HFFc6 (cell line): ENCODE results near the gene LRRC14B. TPM values are rescaled to one million over a fixed set of nuclear protein-coding genes. Genes with fewer than 3 reads are reported as not detected.
"Not testable (repeated sequence)": the region's sequence is repeated elsewhere in the genome, so short reads cannot be mapped to it uniquely, and the experiment has no call there.

Source experiments
- DNase-seq: peaks from one replicate; pipeline ENCODE4 v3.0.0-alpha.2; 2018
- H3K27ac Mint-ChIP-seq: 2 replicates; pipeline ENCODE4 v1.8.0; 2020; ENCODE audit warnings: mild to moderate bottlenecking, mixed read lengths
- H3K27me3 Mint-ChIP-seq: 2 replicates; pipeline ENCODE4 v1.8.0; 2021; ENCODE audit warnings: mild to moderate bottlenecking, moderate library complexity, mixed read lengths; ENCODE audit not compliant: insufficient read depth
- H3K36me3 Mint-ChIP-seq: 2 replicates; pipeline ENCODE4 v1.8.0; 2021; ENCODE audit warnings: low read depth, mixed read lengths
- H3K4me1 Mint-ChIP-seq: 2 replicates; pipeline ENCODE4 v1.8.0; 2020; ENCODE audit warnings: low read depth, mixed read lengths
- H3K4me3 Mint-ChIP-seq: 2 replicates; pipeline ENCODE4 v1.8.0; 2020; ENCODE audit warnings: mild to moderate bottlenecking, moderate library complexity, mixed read lengths
- H3K9me3 Mint-ChIP-seq: 2 replicates; pipeline ENCODE4 v1.8.0; 2020; ENCODE audit warnings: mild to moderate bottlenecking, mixed read lengths
- CTCF ChIP-seq: fragments of 200-600 bp; sonication (generic); IDR thresholded peaks from 2 replicates; pipeline ENCODE4 v1.5.0; 2021; ENCODE audit warnings: antibody characterized with exemption, mild to moderate bottlenecking
- total RNA-seq, 6 experiments: library from RNA; stranded (reverse); fragmentation: NEBNext Ultra II Directional; extraction: Animal tissue kit (Norgen Biotek cat#: 25700); gene quantifications; 2 replicates in 1 of 6; 3 replicates in 5 of 6; pipeline ENCODE4 v1.2.3, GENCODE V29; 2021

The LRRC14B gene
- total RNA-seq, 6 experiments from 2014 or later, result not detected

GRCh38 chr5:163841-164240 lies 27.5 kb upstream of the LRRC14B start:
- no peak for TF ChIP-seq CTCF
- Mint-ChIP-seq H3K4me3 (no peak overlapping the region), H3K27me3 (no peaks in the 10 kb centered on the region; the same call in 1 of the 2 replicates), H3K36me3 (no peaks in the 10 kb centered on the region; the same call in 1 of the 2 replicates), H3K9me3 (no peaks in the 10 kb centered on the region), H3K4me1 (peaks cover 50% of the 10 kb centered on the region), H3K27ac (no peak overlapping the region)
- no peak for DNase-seq

DNA sequence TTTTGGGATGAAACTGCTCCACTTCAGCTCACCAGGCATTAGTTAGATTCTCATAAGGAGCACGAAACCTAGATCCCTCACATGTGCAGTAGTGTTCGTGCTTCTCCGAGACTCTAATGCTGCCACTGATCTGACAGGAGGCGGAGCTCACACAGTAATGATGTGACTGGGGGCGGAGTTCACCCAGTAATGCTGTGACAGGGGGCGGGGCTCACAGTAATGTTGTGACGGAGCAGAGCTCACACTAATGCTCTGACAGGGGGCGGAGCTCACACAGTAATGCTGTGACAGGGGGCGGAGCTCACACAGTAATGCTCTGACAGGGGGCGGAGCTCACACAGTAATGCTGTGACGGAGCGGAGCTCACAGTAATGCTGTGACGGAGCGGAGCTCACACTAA lies 27.1 kb upstream of the LRRC14B start:
- Mint-ChIP-seq H3K27me3 (no peaks in the 10 kb centered on the region; the same call in 1 of the 2 replicates), H3K4me1 (peaks cover 50% of the 10 kb centered on the region), H3K36me3 (no peaks in the 10 kb centered on the region; the same call in 1 of the 2 replicates), H3K4me3 (no peak overlapping the region), H3K9me3 (no peaks in the 10 kb centered on the region), H3K27ac (no peak overlapping the region)
- no peak for DNase-seq
- no peak for TF ChIP-seq CTCF

DNA sequence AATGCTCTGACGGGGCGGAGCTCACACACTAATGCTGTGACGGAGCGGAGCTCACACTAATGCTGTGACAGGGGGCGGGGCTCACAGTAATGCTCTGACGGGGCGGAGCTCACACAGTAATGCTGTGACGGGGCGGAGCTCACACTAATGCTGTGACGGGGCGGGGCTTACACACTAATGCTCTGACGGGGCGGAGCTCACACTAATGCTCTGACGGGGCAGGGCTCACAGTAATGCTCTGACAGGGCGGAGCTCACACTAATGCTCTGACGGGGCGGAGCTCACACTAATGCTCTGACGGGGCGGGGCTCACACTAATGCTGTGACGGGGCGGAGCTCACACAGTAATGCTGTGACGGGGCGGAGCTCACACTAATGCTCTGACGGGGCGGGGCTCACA lies 26.5 kb upstream of the LRRC14B start:
- not testable (repeated sequence) for H3K36me3 Mint-ChIP-seq, H3K27me3 Mint-ChIP-seq, H3K27ac Mint-ChIP-seq, H3K9me3 Mint-ChIP-seq, H3K4me3 Mint-ChIP-seq, DNase-seq
- peaks cover 50% of the 10 kb centered on the region for H3K4me1 Mint-ChIP-seq

GRCh38 chr5:166441-167372 lies 24.6 kb upstream of the LRRC14B start:
- no peak overlapping the region for H3K4me3 Mint-ChIP-seq
- peaks cover 34% of the 10 kb centered on the region for H3K4me1 Mint-ChIP-seq
- TF ChIP-seq CTCF, result no peak
- no peaks in the 10 kb centered on the region for H3K36me3 Mint-ChIP-seq
- no peaks in the 10 kb centered on the region for H3K9me3 Mint-ChIP-seq
- H3K27ac Mint-ChIP-seq, result peak overlapping the region; percentile 99
- no peaks in the 10 kb centered on the region; the same call in none of the 2 replicates for H3K27me3 Mint-ChIP-seq
- no peak for DNase-seq

DNA sequence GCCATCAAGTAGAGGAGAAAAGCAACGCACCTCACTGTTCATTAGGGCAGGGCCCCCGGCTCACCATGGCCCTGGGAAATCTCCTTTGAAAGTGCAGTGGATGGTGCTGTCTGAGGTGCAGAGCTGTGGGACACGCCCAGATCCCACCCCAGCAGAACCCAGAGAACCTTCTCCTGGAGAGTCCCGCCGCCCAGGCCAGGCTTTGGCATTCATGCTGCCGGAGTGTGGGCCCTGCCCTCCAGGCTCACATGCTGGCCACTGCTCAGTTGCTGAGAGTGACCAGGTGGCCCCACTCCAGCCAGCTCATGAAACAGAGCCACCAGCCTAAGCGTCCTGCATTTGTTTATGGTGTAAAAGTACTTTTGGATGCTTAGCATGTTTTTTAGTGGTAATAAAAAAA lies 23.8 kb upstream of the LRRC14B start:
- no peak for TF ChIP-seq CTCF
- Mint-ChIP-seq H3K27ac (peak overlapping the region; percentile 99), H3K27me3 (no peaks in the 10 kb centered on the region; the same call in none of the 2 replicates), H3K36me3 (no peaks in the 10 kb centered on the region), H3K4me3 (no peak overlapping the region), H3K9me3 (no peaks in the 10 kb centered on the region), H3K4me1 (peaks cover 34% of the 10 kb centered on the region)
- DNase-seq, result no peak

GRCh38 chr5:167982-168660 lies 23.2 kb upstream of the LRRC14B start:
- H3K9me3 Mint-ChIP-seq, result no peaks in the 10 kb centered on the region
- no peaks in the 10 kb centered on the region; the same call in none of the 2 replicates for H3K27me3 Mint-ChIP-seq
- peak overlapping the region; percentile 86 for H3K4me3 Mint-ChIP-seq
- H3K27ac Mint-ChIP-seq, result peak overlapping the region; percentile 99
- no peak for TF ChIP-seq CTCF
- H3K36me3 Mint-ChIP-seq, result no peaks in the 10 kb centered on the region; the same call in 1 of the 2 replicates
- peak; percentile 97 for DNase-seq
- peaks cover 34% of the 10 kb centered on the region for H3K4me1 Mint-ChIP-seq
